Measurements from ENCODE around the gene DCST1.

DCST1 gene

GRCh38 chr1:155093911-155094621, 60.4 kb downstream of the DCST1 start:
- peak; percentile 39 for DNase-seq

- no peak for DNase-seq
Observed at GRCh38 chr1:155094622-155094948, 61.0 kb downstream of the DCST1 start.

GRCh38 chr1:155099331-155099730, 65.7 kb downstream of the DCST1 start:
- DNase-seq = no peak
